Measurements from ENCODE around the gene IGFBPL1.
"Not testable (repeated sequence)": the region's sequence is repeated elsewhere in the genome, so short reads cannot be mapped to it uniquely, and the experiment has no call there.

The IGFBPL1 gene

GRCh38 chr9:38423973-38424843, at the start of gene IGFBPL1:
TSS of gene IGFBPL1 (minus strand) at chr9:38424454. CDS start at chr9:38424424, 30 bp downstream.
- no peak for DNase-seq

- DNase-seq: not testable (repeated sequence)
These were observed 48.5 kb upstream of the IGFBPL1 start for GRCh38 chr9:38472583-38473249.

GRCh38 chr9:38467404-38467803, 43.1 kb upstream of the IGFBPL1 start:
- DNase-seq: no peak

GRCh38 chr9:38453835-38454234, 29.6 kb upstream of the IGFBPL1 start:
- no peak for DNase-seq

GRCh38 chr9:38451162-38451561, 26.9 kb upstream of the IGFBPL1 start:
- DNase-seq: no peak

GRCh38 chr9:38447703-38448102, 23.4 kb upstream of the IGFBPL1 start:
- no peak for DNase-seq

GRCh38 chr9:38445154-38446043, 21.1 kb upstream of the IGFBPL1 start:
- no peak for DNase-seq

- DNase-seq: no peak
These were observed 19.3 kb upstream of the IGFBPL1 start for GRCh38 chr9:38443597-38443996.

GRCh38 chr9:38443181-38443580, 18.9 kb upstream of the IGFBPL1 start:
- no peak for DNase-seq

- DNase-seq: no peak
These were observed 18.3 kb upstream of the IGFBPL1 start for GRCh38 chr9:38442473-38443096.

GRCh38 chr9:38441347-38442085, 17.3 kb upstream of the IGFBPL1 start:
- no peak for DNase-seq

- no peak for DNase-seq
These were observed 16.3 kb upstream of the IGFBPL1 start for GRCh38 chr9:38440516-38440915.

GRCh38 chr9:38439916-38440301, 15.7 kb upstream of the IGFBPL1 start:
- DNase-seq: no peak

GRCh38 chr9:38439291-38439915, 15.1 kb upstream of the IGFBPL1 start:
- DNase-seq: no peak

- no peak for DNase-seq
These were observed 13.1 kb upstream of the IGFBPL1 start for GRCh38 chr9:38437193-38437823.

GRCh38 chr9:38436708-38437107, 12.5 kb upstream of the IGFBPL1 start:
- DNase-seq: no peak

GRCh38 chr9:38435521-38435920, 11.3 kb upstream of the IGFBPL1 start:
- no peak for DNase-seq

- no peak for DNase-seq
These were observed 10.6 kb upstream of the IGFBPL1 start for GRCh38 chr9:38434853-38435252.

GRCh38 chr9:38434365-38434764, 10.1 kb upstream of the IGFBPL1 start:
- DNase-seq: no peak

GRCh38 chr9:38432922-38433510, 8.8 kb upstream of the IGFBPL1 start:
- no peak for DNase-seq

GRCh38 chr9:38431116-38431515, 6.9 kb upstream of the IGFBPL1 start:
- no peak for DNase-seq

All from midbrain (tissue), 1 donor.